Esophagus muscularis mucosa (tissue), 4 donors: ENCODE measurements around the gene MLLT3. TPM values are rescaled to one million over a fixed set of nuclear protein-coding genes. Genes with fewer than 3 reads are reported as not detected.

ENCODE experiments used
- DNase-seq: peaks from one replicate; pipeline ENCODE4 v3.0.0-alpha.2; 2017; ENCODE audit errors: extremely low spot score
- H3K27ac ChIP-seq, 4 donors: fragments of 200-600 bp; sonication (generic); replicated peaks in 1 of 4; 1 replicate in 3 of 4; 2 replicates in 1 of 4; pipeline ENCODE4 v1.5.1; 2016 to 2019; ENCODE audit warnings: mild to moderate bottlenecking in 1 of 4
- H3K27me3 ChIP-seq, 4 donors: fragments of 200-600 bp; sonication (generic); one replicate each; pipeline versions ENCODE4 v1.5.1 to v1.6.0; 2016 to 2019
- H3K36me3 ChIP-seq, 4 donors: fragments of 200-600 bp; sonication (generic); one replicate each; pipeline ENCODE4 v1.5.1; 2016 to 2019
- H3K4me1 ChIP-seq, 4 donors: fragments of 200-600 bp; sonication (generic); one replicate each; pipeline ENCODE4 v1.5.1; 2016 to 2019
- H3K4me3 ChIP-seq, 4 donors: fragments of 200-600 bp; sonication (generic); 1 replicate in 2 of 4; 2 replicates in 2 of 4; pipeline ENCODE4 v1.5.1; 2016 to 2019; ENCODE audit warnings: mild to moderate bottlenecking in 4 of 4, moderate library complexity in 1 of 4
- H3K9me3 ChIP-seq, 4 donors: fragments of 200-600 bp; sonication (generic); 1 replicate in 3 of 4; 2 replicates in 1 of 4; pipeline ENCODE4 v1.5.1; 2016 to 2019
- EP300 ChIP-seq: sonication (generic); formaldehyde crosslinking; IDR thresholded peaks from one replicate; pipeline ENCODE4 v1.6.1; 2017; ENCODE audit warnings: antibody characterized with exemption
- POLR2A ChIP-seq: fragments of 450-650 bp; IDR thresholded peaks from one replicate; pipeline ENCODE4 v1.6.1; 2017; ENCODE audit warnings: antibody characterized with exemption, moderate library complexity, mild to moderate bottlenecking, low read depth
- POLR2AphosphoS5 ChIP-seq, 2 donors: sonication (generic); formaldehyde crosslinking; IDR thresholded peaks; one replicate each; pipeline ENCODE4 v1.6.1; 2017; ENCODE audit warnings: antibody characterized with exemption in 2 of 2
- WGBS: methylation state at CpG from one replicate; pipeline ENCODE4 v1.1.5; 2018; 5-methylcytosine and 5-hydroxymethylcytosine counted together
- intact Hi-C: fragments of 100-400 bp; cut with DNase I; formaldehyde crosslinking; loops from one replicate; pipeline ENCODE4 v1.15.1; 2023
- total RNA-seq, 4 donors: library from RNA; depleted of rRNA; stranded (reverse); fragments of >200 nt; gene quantifications; one replicate each; pipeline versions ENCODE4 v1.1.0 to v1.2.1, GENCODE V29; 2016
- TF ChIP-seq, protein P1 (sequence below), 3 experiments: fragments of 200-600 bp in 2 of 3; fragments of 450-650 bp in 1 of 3; sonication (generic) in 2 of 3; IDR thresholded peaks; one replicate each; pipeline ENCODE4 v1.5.1; 2017 to 2019; ENCODE audit warnings: antibody characterized with exemption in 3 of 3, mild to moderate bottlenecking in 2 of 3, moderate library complexity in 1 of 3

Gene MLLT3
- total RNA-seq, 4 donors from 2014 or later = 14.1 to 30.7 (median 18.0) TPM

DNA sequence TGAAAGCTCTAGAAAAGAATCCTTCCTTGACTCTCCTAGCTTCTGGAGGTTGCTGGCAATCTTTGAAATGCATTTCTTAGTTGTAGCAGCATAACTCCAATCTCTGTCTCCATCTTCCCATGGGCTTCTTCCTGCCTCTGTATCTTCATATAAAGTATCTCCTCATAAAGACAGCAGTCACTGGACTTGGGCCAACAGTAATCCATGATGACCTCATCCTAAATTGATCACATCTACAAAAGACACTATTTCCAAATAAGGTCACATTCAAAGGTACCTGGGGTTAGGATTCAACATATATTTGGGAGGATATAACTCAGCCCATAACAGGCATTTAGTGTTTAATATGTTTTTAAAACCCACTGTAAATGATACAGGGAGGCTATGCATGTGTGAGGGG lies 123.3 kb downstream of the MLLT3 start:
- H3K27ac ChIP-seq = no peak overlapping the region
- no peak for TF ChIP-seq POLR2AphosphoS5 (IDR thresholded peaks at IDR 0.05)
- TF ChIP-seq, protein P1, sequence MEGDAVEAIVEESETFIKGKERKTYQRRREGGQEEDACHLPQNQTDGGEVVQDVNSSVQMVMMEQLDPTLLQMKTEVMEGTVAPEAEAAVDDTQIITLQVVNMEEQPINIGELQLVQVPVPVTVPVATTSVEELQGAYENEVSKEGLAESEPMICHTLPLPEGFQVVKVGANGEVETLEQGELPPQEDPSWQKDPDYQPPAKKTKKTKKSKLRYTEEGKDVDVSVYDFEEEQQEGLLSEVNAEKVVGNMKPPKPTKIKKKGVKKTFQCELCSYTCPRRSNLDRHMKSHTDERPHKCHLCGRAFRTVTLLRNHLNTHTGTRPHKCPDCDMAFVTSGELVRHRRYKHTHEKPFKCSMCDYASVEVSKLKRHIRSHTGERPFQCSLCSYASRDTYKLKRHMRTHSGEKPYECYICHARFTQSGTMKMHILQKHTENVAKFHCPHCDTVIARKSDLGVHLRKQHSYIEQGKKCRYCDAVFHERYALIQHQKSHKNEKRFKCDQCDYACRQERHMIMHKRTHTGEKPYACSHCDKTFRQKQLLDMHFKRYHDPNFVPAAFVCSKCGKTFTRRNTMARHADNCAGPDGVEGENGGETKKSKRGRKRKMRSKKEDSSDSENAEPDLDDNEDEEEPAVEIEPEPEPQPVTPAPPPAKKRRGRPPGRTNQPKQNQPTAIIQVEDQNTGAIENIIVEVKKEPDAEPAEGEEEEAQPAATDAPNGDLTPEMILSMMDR (IDR thresholded peaks at IDR 0.05) = no peak
- no peak for TF ChIP-seq POLR2A
- no peak for TF ChIP-seq EP300
- intact Hi-C loops = no loop called here

DNA sequence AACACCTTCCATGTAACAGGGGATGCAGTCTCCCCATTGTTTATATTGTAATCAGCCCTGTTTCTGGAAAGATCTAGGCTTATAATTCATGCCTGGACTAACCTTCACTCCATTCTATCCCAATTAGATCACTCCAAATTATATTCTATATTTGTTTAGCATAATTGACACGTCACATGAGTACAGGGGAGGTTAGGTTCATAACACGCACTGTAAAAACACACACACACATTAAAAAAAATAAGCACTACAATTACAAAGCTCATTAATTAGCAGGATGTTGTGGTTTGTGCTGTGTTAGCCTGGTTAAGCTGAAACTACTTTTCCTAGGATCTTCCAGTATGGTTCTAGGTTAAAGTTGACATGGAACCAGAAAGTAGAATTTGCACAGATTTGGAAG lies 126.0 kb downstream of the MLLT3 start:
- WGBS = 87% methylated on average over 2 of the region's 2 CpGs
- Histone ChIP-seq H3K4me3 (no peak overlapping the region), H3K36me3 (no peaks in the 10 kb centered on the region), H3K9me3 (no peaks in the 10 kb centered on the region), H3K4me1 (peaks cover 8 to 24% (median 15%) of the 10 kb centered on the region in 4 donors), H3K27ac (no peak overlapping the region), H3K27me3 (no peaks in the 10 kb centered on the region)
- no peak for DNase-seq
- intact Hi-C loops = no loop called here
- TF ChIP-seq, protein P1 (IDR thresholded peaks at IDR 0.05) = no peak
- TF ChIP-seq EP300 (no peak), POLR2AphosphoS5 (IDR thresholded peaks at IDR 0.05) (no peak), POLR2A (no peak)

More for the DNA sequence above, 123.3 kb downstream of the MLLT3 start:
- no peak for DNase-seq
- no peaks in the 10 kb centered on the region for H3K9me3 ChIP-seq
- no peaks in the 10 kb centered on the region for H3K36me3 ChIP-seq
- no peak overlapping the region for H3K4me3 ChIP-seq
- peaks cover 4 to 24% (median 14%) of the 10 kb centered on the region in 4 donors for H3K4me1 ChIP-seq
- no peaks in the 10 kb centered on the region for H3K27me3 ChIP-seq

DNA sequence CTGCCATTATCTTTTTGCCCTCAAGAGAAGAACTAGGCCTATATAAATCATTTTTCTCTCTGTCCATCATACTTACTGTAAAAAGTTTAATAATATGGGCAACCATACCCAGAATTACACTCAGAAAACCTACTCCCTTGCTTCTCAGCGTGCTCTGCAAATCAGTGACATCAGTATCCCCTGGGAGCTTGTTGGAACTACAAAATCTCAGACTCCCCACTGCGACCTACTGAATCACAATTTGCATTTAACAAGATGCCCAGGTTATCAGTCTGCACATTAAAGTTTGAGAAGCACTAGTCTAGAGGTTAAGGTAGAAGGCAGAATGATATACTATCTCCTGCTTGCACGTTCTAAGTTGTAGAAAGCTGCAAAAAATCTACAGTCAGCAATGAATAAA lies 127.2 kb downstream of the MLLT3 start:
- intact Hi-C loops = no loop called here
- WGBS = 80% methylated on average over 3 of the region's 3 CpGs
- no peaks in the 10 kb centered on the region for H3K27me3 ChIP-seq
- no peaks in the 10 kb centered on the region for H3K36me3 ChIP-seq
- DNase-seq = no peak
- no peak overlapping the region for H3K4me3 ChIP-seq
- H3K4me1 ChIP-seq = peaks cover 8 to 24% (median 15%) of the 10 kb centered on the region in 4 donors
- TF ChIP-seq POLR2A = no peak
- no peak for TF ChIP-seq EP300
- TF ChIP-seq, protein P1 (IDR thresholded peaks at IDR 0.05) = no peak
- TF ChIP-seq POLR2AphosphoS5 (IDR thresholded peaks at IDR 0.05) = no peak
- H3K27ac ChIP-seq = no peak overlapping the region
- H3K9me3 ChIP-seq = no peaks in the 10 kb centered on the region

DNA sequence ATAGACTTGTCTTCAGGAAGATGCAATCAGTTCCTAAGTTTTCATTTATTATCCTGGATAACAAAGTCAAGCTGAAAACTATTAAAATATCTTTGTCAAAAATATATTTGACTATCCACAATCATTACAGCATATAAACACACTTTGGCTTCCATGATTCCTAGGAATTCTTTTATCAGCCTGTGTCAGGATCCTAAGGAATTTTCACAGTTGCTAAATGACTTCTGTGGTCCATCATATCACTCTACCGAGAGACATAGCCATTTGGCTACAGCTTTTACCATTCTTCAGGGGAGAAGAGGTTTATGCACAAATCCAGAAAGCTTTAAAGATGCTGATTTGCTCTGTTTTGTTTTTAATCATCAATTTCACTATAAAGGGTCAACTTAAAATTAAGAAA lies 128.3 kb downstream of the MLLT3 start:
- no peak for TF ChIP-seq POLR2AphosphoS5 (IDR thresholded peaks at IDR 0.05)
- no peak for TF ChIP-seq POLR2A
- TF ChIP-seq EP300 = no peak
- TF ChIP-seq, protein P1 (IDR thresholded peaks at IDR 0.05) = no peak
- peaks cover 8 to 25% (median 17%) of the 10 kb centered on the region in 4 donors for H3K4me1 ChIP-seq
- no peak overlapping the region for H3K4me3 ChIP-seq
- H3K27me3 ChIP-seq = no peaks in the 10 kb centered on the region
- intact Hi-C loops = no loop called here
- H3K9me3 ChIP-seq = no peaks in the 10 kb centered on the region
- H3K36me3 ChIP-seq = no peaks in the 10 kb centered on the region
- DNase-seq = no peak
- H3K27ac ChIP-seq = no peak overlapping the region
- WGBS = 78% methylated on average over 1 of the region's 1 CpG

DNA sequence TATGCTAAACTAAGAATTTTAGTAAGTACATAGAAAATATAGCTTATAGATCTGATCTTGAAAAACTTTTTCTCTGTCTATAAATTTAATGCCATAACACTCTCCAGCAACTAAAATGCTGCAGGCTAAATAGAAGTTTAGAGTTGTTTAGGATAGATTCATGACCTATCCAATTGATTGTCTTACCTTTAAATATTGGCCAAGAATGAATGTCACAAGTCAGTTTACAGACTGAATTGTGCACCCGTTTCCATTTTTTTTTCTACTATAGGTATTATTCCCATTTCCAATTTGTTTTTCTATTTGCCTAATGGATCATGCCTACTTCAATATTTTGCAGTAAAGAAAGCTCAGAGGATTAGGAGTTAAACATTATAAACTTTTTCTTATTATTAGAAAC lies 129.5 kb downstream of the MLLT3 start:
- no peak for DNase-seq
- no peak for TF ChIP-seq EP300
- TF ChIP-seq, protein P1 (IDR thresholded peaks at IDR 0.05) = no peak
- no peak for TF ChIP-seq POLR2A
- no peak for TF ChIP-seq POLR2AphosphoS5 (IDR thresholded peaks at IDR 0.05)
- Histone ChIP-seq H3K4me3 (no peak overlapping the region), H3K27me3 (no peaks in the 10 kb centered on the region), H3K4me1 (peaks cover 9 to 34% (median 22%) of the 10 kb centered on the region in 4 donors), H3K36me3 (no peaks in the 10 kb centered on the region), H3K9me3 (no peaks in the 10 kb centered on the region), H3K27ac (no peak overlapping the region)
- 94% methylated on average over 1 of the region's 1 CpG for WGBS
- intact Hi-C loops = no loop called here
